Transverse colon (tissue), 4 donors: Measurements from ENCODE around the gene CEBPZ. TPM values are rescaled to one million over a fixed set of nuclear protein-coding genes. Genes with fewer than 3 reads are reported as not detected.
A peak's percentile ranks its signal among the peaks of the same experiment; 100 is the strongest.

Source experiments
- DNase-seq: peaks from one replicate; pipeline ENCODE4 v3.0.0-alpha.2; 2019
- H3K27ac ChIP-seq, 4 donors: fragments of 200-600 bp; sonication (generic); 2 replicates each; pipeline ENCODE4 v1.5.1; 2016 to 2018; ENCODE audit warnings: inconsistent platforms in 4 of 4
- H3K27me3 ChIP-seq: fragments of 200-600 bp; sonication (generic); 2 replicates; pipeline ENCODE4 v1.5.1; 2017; ENCODE audit warnings: inconsistent platforms
- H3K36me3 ChIP-seq, 4 donors: fragments of 200-600 bp; sonication (generic); 2 replicates each; pipeline ENCODE4 v1.5.1; 2017 to 2019; ENCODE audit warnings: inconsistent platforms in 4 of 4
- H3K4me1 ChIP-seq, 4 donors: fragments of 200-600 bp; sonication (generic); 2 replicates each; pipeline ENCODE4 v1.5.1; 2017 to 2020; ENCODE audit warnings: inconsistent platforms in 4 of 4
- H3K4me3 ChIP-seq, 4 donors: fragments of 200-600 bp; sonication (generic); 1 replicate in 1 of 4; 2 replicates in 3 of 4; pipeline versions ENCODE4 v1.5.1 to v1.6.1; 2017 to 2019; ENCODE audit warnings: inconsistent platforms in 4 of 4
- H3K9me3 ChIP-seq, 2 donors: fragments of 200-600 bp; sonication (generic); 2 replicates each; pipeline ENCODE4 v1.5.1; 2017 to 2019; ENCODE audit warnings: inconsistent platforms in 2 of 2
- EP300 ChIP-seq: sonication (generic); formaldehyde crosslinking; IDR thresholded peaks from one replicate; pipeline ENCODE4 v1.6.1; 2017; ENCODE audit warnings: antibody characterized with exemption, low read depth
- POLR2A ChIP-seq: fragments of 450-650 bp; IDR thresholded peaks from one replicate; pipeline ENCODE4 v1.6.1; 2016; ENCODE audit warnings: antibody characterized with exemption, mild to moderate bottlenecking, moderate library complexity
- POLR2AphosphoS5 ChIP-seq, 3 donors: sonication (generic); formaldehyde crosslinking; IDR thresholded peaks; one replicate each; pipeline ENCODE4 v1.6.1; 2016; ENCODE audit warnings: antibody characterized with exemption in 3 of 3
- WGBS, 2 donors: methylation state at CpG; one replicate each; pipeline ENCODE4 v1.1.5; 2018; ENCODE audit warnings: low coverage in 1 of 2; 5-methylcytosine and 5-hydroxymethylcytosine counted together
- in situ Hi-C, 4 donors: fragments of 200-750 bp; cut with MboI; loops; one replicate each; pipeline versions ENCODE4 v1.15.0 to v1.15.1; 2017; ENCODE audit warnings: low sequenced_read_pairs in 3 of 4, low pct_ligation_motif_present in 1 of 4, low pct_unique_long_range_greater_than_20kb in 1 of 4
- intact Hi-C: fragments of 100-400 bp; cut with DNase I; formaldehyde crosslinking; loops from one replicate; pipeline ENCODE4 v1.15.1; 2023; ENCODE audit warnings: low total_unique reads
- total RNA-seq, 4 donors: library from RNA; depleted of rRNA; stranded (reverse); fragments of >200 nt; gene quantifications; one replicate each; pipeline ENCODE4 v1.1.0, GENCODE V29; 2016
- TF ChIP-seq, protein P1 (sequence below), 5 experiments: fragments of 200-600 bp in 3 of 5; fragments of 450-650 bp in 2 of 5; sonication (generic) in 3 of 5; IDR thresholded peaks; 1 replicate in 2 of 5; 2 replicates in 3 of 5; pipeline ENCODE4 v1.5.1; 2016 to 2017; ENCODE audit warnings: antibody characterized with exemption in 5 of 5, inconsistent platforms in 3 of 5, mild to moderate bottlenecking in 2 of 5, moderate library complexity in 1 of 5

CEBPZ gene
- total RNA-seq, 4 donors from 2014 or later, result 9.4 to 235 (median 33.7) TPM

DNA sequence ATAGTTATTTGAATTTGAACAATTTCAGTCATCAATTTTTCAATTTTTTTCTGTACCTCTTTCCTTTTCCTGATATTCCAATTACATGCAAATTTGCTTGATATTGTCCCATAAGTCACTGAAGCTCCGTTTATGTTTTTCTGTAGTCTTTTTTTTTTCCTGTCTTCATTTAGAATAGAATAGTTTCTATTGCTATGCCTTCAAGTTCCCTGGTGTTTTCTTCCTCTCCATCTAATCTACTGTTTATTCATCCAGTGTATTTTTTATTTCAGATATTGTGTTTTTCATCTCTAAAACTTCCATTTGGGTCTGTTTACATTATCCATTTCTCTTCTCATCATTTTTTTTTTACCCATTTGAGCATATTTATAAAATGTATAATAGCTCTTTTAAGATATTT is 66.6 kb downstream of the CEBPZ start:
- in situ Hi-C loops, result loop anchor here in 2 of 4 donors (25.0 kb wide), 1 partner anchor 723 kb away; no protein-coding TSS in a partner anchor
- 83 to 91% methylated on average over 1 of the region's 1 CpG for WGBS, 2 donors
- no peaks in the 10 kb centered on the region for H3K27me3 ChIP-seq
- intact Hi-C loops, result no loop called here
- peaks cover 0 to 9% (median 0%) of the 10 kb centered on the region in 4 donors for H3K4me1 ChIP-seq
- no peaks in the 10 kb centered on the region for H3K36me3 ChIP-seq
- H3K9me3 ChIP-seq, result peaks cover 10 to 18% of the 10 kb centered on the region in 2 donors
- H3K27ac ChIP-seq, result no peak overlapping the region
- TF ChIP-seq EP300 (no peak), POLR2AphosphoS5 (IDR thresholded peaks at IDR 0.05) (no peak)
- TF ChIP-seq, protein P1, sequence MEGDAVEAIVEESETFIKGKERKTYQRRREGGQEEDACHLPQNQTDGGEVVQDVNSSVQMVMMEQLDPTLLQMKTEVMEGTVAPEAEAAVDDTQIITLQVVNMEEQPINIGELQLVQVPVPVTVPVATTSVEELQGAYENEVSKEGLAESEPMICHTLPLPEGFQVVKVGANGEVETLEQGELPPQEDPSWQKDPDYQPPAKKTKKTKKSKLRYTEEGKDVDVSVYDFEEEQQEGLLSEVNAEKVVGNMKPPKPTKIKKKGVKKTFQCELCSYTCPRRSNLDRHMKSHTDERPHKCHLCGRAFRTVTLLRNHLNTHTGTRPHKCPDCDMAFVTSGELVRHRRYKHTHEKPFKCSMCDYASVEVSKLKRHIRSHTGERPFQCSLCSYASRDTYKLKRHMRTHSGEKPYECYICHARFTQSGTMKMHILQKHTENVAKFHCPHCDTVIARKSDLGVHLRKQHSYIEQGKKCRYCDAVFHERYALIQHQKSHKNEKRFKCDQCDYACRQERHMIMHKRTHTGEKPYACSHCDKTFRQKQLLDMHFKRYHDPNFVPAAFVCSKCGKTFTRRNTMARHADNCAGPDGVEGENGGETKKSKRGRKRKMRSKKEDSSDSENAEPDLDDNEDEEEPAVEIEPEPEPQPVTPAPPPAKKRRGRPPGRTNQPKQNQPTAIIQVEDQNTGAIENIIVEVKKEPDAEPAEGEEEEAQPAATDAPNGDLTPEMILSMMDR (IDR thresholded peaks at IDR 0.05), result no peak
- DNase-seq, result no peak
- no peak overlapping the region for H3K4me3 ChIP-seq

DNA sequence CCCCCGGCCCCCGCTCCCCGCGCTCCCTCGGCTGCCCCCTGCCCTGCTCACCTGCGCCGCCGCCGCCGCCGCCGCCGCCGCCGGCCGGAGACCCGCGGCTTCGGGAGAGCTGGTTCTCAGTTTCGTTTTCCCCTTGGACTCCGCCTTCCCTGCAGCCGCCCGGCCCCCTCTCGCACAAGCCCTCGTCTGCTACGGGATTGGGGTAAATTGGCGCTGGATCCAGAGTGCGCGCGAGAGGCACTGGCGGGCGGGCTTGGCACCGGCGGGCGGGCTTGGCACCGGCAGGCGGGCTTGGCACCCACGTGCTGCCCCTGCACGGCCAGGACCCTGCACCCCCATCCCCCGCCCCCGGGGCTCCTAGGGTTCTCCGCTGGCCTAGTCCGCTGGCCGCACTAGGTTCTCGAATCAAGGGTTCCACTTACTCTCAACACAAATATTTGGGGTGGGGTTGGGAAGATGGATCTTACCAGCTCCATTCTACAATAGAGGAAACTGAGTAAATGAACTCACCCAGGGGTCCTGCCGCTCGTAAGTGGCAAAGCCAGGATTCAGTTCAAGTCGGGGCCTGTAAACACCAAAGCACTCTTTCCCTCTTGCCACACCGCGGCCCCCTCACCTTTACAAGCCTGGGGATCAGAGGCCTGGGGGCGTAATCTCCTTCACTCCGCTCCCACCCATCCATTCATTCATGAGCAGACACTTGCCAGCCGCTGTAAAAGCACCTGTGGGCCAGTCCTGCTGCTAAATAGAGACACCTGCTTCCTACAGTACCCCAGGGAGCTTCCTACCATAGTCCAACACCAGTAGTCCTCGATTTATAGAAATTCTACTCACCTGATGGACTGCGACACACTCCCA is 74.3 kb downstream of the CEBPZ start, which contains the start of gene EIF2AK2:
Gene EIF2AK2 (minus strand): TSS at position 124 of the 858 bp plus-strand sequence. CDS start 9,174 bp downstream, outside the sequence.
- 12% methylated on average over 37 of the region's 55 CpGs; no CpG with 5 or more reads in 1 of the 2 donors for WGBS, 2 donors
- in situ Hi-C loops (loop anchor here in 2 of 4 donors (25.0 kb wide), 1 partner anchor 730 kb away; no protein-coding TSS in a partner anchor), intact Hi-C loops (loop anchor here (10.0 kb wide), 1 partner anchor 78 kb away; the partner anchor contains the start of genes CEBPZ and NDUFAF7)
- H3K27ac ChIP-seq, result peak within 1 kb of the TSS; percentile 89 to 95 (median 90)
- H3K4me3 ChIP-seq, result peak within 1 kb of the TSS; percentile 64 to 96 (median 84)
- DNase-seq, result peak; percentile 89
- peaks cover 7 to 19% (median 15%) of the 10 kb centered on the region in 4 donors for H3K4me1 ChIP-seq
- TF ChIP-seq, protein P1 (IDR thresholded peaks at IDR 0.05), result no peak
- TF ChIP-seq POLR2AphosphoS5 (IDR thresholded peaks at IDR 0.05), result peak in 2 of 3 donors; percentile 65 to 66
- TF ChIP-seq EP300, result no peak
- peak; percentile 31 for TF ChIP-seq POLR2A
- no peaks in the 10 kb centered on the region for H3K36me3 ChIP-seq
- H3K9me3 ChIP-seq, result no peaks in the 10 kb centered on the region
- H3K27me3 ChIP-seq, result no peaks in the 10 kb centered on the region

DNA sequence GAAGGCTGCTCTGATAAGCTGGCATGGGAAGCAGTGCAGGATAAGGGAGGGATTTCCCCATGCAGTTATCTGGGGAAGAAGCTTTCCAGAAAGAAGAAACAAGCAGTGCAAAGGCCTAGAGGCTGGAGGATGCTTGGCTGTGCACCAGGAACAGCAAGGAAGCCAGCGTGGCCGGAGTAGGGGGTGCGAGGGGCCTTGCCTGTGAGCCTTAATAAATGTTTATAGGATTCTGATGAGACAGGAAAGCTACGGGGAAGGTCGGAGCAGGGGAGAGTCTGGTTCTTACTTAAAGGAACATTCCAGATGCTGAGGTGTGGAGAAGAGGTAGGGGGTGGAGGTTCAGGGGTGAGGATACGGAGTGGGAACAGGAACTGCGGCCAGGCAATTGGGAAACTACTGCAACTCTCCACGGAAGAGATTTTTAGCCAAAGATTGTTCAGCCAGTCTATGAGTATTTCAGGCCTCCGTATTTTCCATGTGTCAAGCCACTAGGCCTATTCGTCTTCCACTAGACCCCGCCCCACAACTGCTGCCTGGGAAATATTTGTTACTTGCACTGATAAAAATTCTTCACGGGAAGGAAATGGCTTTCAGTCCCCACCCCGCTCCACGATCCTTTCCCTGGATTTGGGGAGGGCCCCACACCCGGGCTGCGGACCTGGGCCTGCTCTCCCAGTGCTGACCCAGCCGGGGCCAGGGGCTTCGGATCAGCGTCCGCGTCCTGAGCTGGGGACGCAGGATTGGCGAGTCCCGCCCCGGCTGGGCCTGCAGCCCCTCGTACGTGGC is 75.1 kb downstream of the CEBPZ start:
- 0 to 3% methylated on average over 11 to 23 of the region's 27 CpGs for WGBS, 2 donors
- no peaks in the 10 kb centered on the region for H3K36me3 ChIP-seq
- TF ChIP-seq POLR2A (no peak), EP300 (no peak), POLR2AphosphoS5 (IDR thresholded peaks at IDR 0.05) (no peak)
- TF ChIP-seq, protein P1 (IDR thresholded peaks at IDR 0.05), result no peak
- peak overlapping the region; percentile 89 to 95 (median 90) for H3K27ac ChIP-seq
- DNase-seq, result peak; percentile 54
- peak overlapping the region; percentile 64 to 96 (median 84) for H3K4me3 ChIP-seq
- no peaks in the 10 kb centered on the region for H3K27me3 ChIP-seq
- H3K9me3 ChIP-seq, result no peaks in the 10 kb centered on the region
- peaks cover 7 to 19% (median 15%) of the 10 kb centered on the region in 4 donors for H3K4me1 ChIP-seq
- intact Hi-C loops, result loop anchor here (10.0 kb wide), 1 partner anchor 79 kb away; the partner anchor contains the start of genes CEBPZ and NDUFAF7
- in situ Hi-C loops, result loop anchor here in 2 of 4 donors (25.0 kb wide), 1 partner anchor 731 kb away; no protein-coding TSS in a partner anchor
